Esophagus squamous epithelium (tissue), 4 donors: ENCODE data around the gene ALDH3B1.
"Not testable (repeated sequence)": the region's sequence is repeated elsewhere in the genome, so short reads cannot be mapped to it uniquely, and the experiment has no call there.

Experiments
- CTCF ChIP-seq, 6 experiments: fragments of 450-650 bp in 4 of 6; fragments of 200-600 bp in 2 of 6; sonication (generic) in 2 of 6; IDR thresholded peaks; one replicate each; pipeline ENCODE4 v1.5.1; 2016 to 2019; ENCODE audit warnings: antibody characterized with exemption in 6 of 6, mild to moderate bottlenecking in 4 of 6, moderate library complexity in 4 of 6
- POLR2A ChIP-seq, 4 donors: fragments of 450-650 bp; IDR thresholded peaks; one replicate each; pipeline ENCODE4 v1.6.1; 2017; ENCODE audit warnings: antibody characterized with exemption in 4 of 4, mild to moderate bottlenecking in 4 of 4, moderate library complexity in 3 of 4

GRCh38 chr11:67991347-67992121 is 18.6 kb upstream of the ALDH3B1 start:
- not testable (repeated sequence) for TF ChIP-seq CTCF, POLR2A (IDR thresholded peaks at IDR 0.05)
